MCF 10A (cell line): ENCODE results near the gene CAP2. TPM values are rescaled to one million over a fixed set of nuclear protein-coding genes. Genes with fewer than 3 reads are reported as not detected.

Experiments used
- BruUV-seq: library from RNA; stranded (reverse); fragments of 400-500 nt; replicated peaks from 2 replicates; lab custom pipeline; 2021; lab: Mats Ljungman, UMichigan
- CTCF ChIA-PET: fragments of 300-600 bp; sonication (Branson Sonifier 250); formaldehyde crosslinking; extraction: SDS; loops from one replicate; lab custom pipeline; 2021; ENCODE audit warnings: antibody characterized with exemption, inconsistent platforms; lab: Yijun Ruan, JAX
- POLR2A ChIA-PET: fragments of 300-600, 350-650 bp; sonication (Branson Sonifier 250); formaldehyde crosslinking; extraction: SDS; loops from one replicate; lab custom pipeline; 2020; ENCODE audit warnings: antibody characterized with exemption, inconsistent platforms; lab: Yijun Ruan, JAX
- DNase-seq: peaks from one replicate; pipeline ENCODE4 v3.0.0-alpha.2; 2018; ENCODE audit not compliant: unreplicated experiment
- H3K27ac Mint-ChIP-seq: one replicate; pipeline ENCODE4 v1.8.0; 2022; ENCODE audit warnings: mild to moderate bottlenecking, low read depth, mixed read lengths; ENCODE audit not compliant: unreplicated experiment
- H3K27me3 Mint-ChIP-seq: one replicate; pipeline ENCODE4 v1.8.0; 2022; ENCODE audit warnings: mixed read lengths; ENCODE audit not compliant: insufficient read depth, unreplicated experiment
- H3K36me3 Mint-ChIP-seq: one replicate; pipeline ENCODE4 v1.8.0; 2022; ENCODE audit warnings: mild to moderate bottlenecking, moderate library complexity, mixed read lengths; ENCODE audit not compliant: insufficient read depth, unreplicated experiment
- H3K4me1 Mint-ChIP-seq: one replicate; pipeline ENCODE4 v1.8.0; 2022; ENCODE audit warnings: mixed read lengths; ENCODE audit not compliant: insufficient read depth, unreplicated experiment
- H3K4me3 Mint-ChIP-seq: one replicate; pipeline ENCODE4 v1.8.0; 2022; ENCODE audit warnings: mild to moderate bottlenecking, moderate library complexity, mixed read lengths; ENCODE audit not compliant: unreplicated experiment
- H3K9me3 Mint-ChIP-seq: one replicate; pipeline ENCODE4 v1.8.0; 2022; ENCODE audit warnings: mixed read lengths; ENCODE audit not compliant: unreplicated experiment
- intact Hi-C: fragments of 100-400 bp; cut with micrococcal nuclease; formaldehyde crosslinking; loops from 2 replicates; pipeline ENCODE4 v1.14.1; 2022
- total RNA-seq: library from RNA; stranded (reverse); gene quantifications from 2 replicates; pipeline ENCODE4 v1.2.3, GENCODE V29; 2022
- TF ChIP-seq, protein P1 (sequence below): fragments of 200-600 bp; IDR thresholded peaks from one replicate; pipeline ENCODE4 v1.8.0; 2022; ENCODE audit warnings: antibody characterized with exemption, mild to moderate bottlenecking; ENCODE audit not compliant: unreplicated experiment

The CAP2 gene
- total RNA-seq, 1 experiment from 2014 or later: 12.3 TPM

DNA sequence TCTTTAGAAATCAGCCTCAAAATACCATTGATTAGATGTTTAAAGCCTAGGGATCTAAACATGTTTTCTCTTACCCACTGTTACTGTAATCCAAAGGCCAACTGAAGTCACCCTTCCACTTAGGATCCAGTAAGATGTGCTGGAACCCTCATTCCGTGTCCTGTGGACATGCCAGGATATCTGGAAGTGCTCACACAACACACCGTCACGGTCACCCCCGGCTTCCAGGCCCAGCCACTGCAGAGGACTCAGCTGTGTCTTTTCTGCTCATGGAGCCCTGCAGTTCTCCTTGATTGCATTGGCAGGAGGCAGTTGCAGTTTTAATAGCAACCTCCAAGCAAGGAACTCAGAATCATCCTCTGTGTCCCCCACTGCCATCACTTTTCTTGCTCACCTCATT lies 93.3 kb downstream of the CAP2 start:
- DNase-seq: no peak
- TF ChIP-seq, protein P1, sequence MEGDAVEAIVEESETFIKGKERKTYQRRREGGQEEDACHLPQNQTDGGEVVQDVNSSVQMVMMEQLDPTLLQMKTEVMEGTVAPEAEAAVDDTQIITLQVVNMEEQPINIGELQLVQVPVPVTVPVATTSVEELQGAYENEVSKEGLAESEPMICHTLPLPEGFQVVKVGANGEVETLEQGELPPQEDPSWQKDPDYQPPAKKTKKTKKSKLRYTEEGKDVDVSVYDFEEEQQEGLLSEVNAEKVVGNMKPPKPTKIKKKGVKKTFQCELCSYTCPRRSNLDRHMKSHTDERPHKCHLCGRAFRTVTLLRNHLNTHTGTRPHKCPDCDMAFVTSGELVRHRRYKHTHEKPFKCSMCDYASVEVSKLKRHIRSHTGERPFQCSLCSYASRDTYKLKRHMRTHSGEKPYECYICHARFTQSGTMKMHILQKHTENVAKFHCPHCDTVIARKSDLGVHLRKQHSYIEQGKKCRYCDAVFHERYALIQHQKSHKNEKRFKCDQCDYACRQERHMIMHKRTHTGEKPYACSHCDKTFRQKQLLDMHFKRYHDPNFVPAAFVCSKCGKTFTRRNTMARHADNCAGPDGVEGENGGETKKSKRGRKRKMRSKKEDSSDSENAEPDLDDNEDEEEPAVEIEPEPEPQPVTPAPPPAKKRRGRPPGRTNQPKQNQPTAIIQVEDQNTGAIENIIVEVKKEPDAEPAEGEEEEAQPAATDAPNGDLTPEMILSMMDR: no peak
- intact Hi-C loops: no loop called here
- H3K9me3 Mint-ChIP-seq: no peaks in the 10 kb centered on the region
- no TSS peak for BruUV-seq
- H3K27me3 Mint-ChIP-seq: no peaks in the 10 kb centered on the region
- no peaks in the 10 kb centered on the region for H3K4me1 Mint-ChIP-seq
- POLR2A ChIA-PET: no interaction called here
- H3K4me3 Mint-ChIP-seq: no peak overlapping the region
- CTCF ChIA-PET: no interaction called here
- no peaks in the 10 kb centered on the region for H3K36me3 Mint-ChIP-seq
- no peak overlapping the region for H3K27ac Mint-ChIP-seq

DNA sequence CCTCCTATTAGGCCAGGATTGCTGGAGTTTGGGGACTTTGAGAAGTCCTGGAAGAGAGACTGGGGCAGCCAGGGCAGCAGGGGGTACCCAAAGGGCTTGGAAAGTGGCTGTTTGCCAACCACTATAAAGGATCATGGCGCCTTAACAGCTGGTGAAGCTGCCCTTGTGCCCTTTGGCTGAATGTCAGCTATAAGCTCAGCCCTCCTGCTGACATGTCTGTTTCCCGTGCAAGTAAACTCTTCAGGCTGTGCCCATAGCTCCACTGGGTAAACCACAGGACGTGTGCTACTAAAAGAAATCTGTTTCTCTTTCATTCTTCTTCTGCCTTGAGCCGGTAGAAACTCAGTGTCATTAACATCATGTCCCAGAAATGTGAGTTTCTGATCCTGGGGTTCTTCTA lies 97.3 kb downstream of the CAP2 start:
- TF ChIP-seq, protein P1: no peak
- POLR2A ChIA-PET: interaction anchor here (0.6 to 1.7 kb wide), 2 partner anchors 8 to 14 kb away, joined by 3 read pairs; no protein-coding TSS in a partner anchor
- H3K4me1 Mint-ChIP-seq: peaks cover 11% of the 10 kb centered on the region
- H3K36me3 Mint-ChIP-seq: peaks cover 11% of the 10 kb centered on the region
- no peaks in the 10 kb centered on the region for H3K27me3 Mint-ChIP-seq
- H3K9me3 Mint-ChIP-seq: no peaks in the 10 kb centered on the region
- BruUV-seq: no TSS peak
- CTCF ChIA-PET: no interaction called here
- DNase-seq: no peak
- H3K27ac Mint-ChIP-seq: no peak overlapping the region
- H3K4me3 Mint-ChIP-seq: no peak overlapping the region
- intact Hi-C loops: no loop called here

- Mint-ChIP-seq H3K36me3 (peaks cover 11% of the 10 kb centered on the region), H3K4me1 (peaks cover 11% of the 10 kb centered on the region), H3K27ac (no peak overlapping the region), H3K4me3 (no peak overlapping the region), H3K9me3 (no peaks in the 10 kb centered on the region), H3K27me3 (no peaks in the 10 kb centered on the region)
- BruUV-seq: no TSS peak
- intact Hi-C loops: no loop called here
- TF ChIP-seq, protein P1: no peak
- CTCF ChIA-PET: interaction anchor here (2.0 kb wide), 1 partner anchor 13 kb away, joined by 7 read pairs; no protein-coding TSS in a partner anchor
- no peak for DNase-seq
- POLR2A ChIA-PET: interaction anchor here (0.6 to 1.7 kb wide), 2 partner anchors 7 to 14 kb away, joined by 3 read pairs; no protein-coding TSS in a partner anchor
Measured at GRCh38 chr6:17491416-17492142, 98.2 kb downstream of the CAP2 start.

DNA sequence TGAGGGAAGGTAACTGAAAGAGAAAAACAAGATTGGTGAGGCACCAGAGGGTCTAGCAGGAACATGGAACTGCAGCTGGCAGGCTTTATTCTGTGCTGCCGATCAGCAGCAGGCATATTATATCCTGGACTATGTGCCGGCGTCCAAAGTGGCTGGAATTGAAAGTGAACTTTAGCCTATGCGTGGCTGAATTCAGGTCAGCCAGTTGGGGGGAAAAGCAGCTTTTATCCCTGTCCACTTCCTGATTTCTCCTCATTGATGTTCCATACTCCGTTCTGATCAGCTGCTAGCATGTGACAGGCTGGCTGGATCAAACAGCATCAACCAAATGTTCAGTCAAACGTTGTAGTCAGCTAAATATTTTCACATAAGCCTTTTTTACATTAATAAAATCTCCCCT lies 99.0 kb downstream of the CAP2 start:
- H3K4me1 Mint-ChIP-seq: peaks cover 11% of the 10 kb centered on the region
- no TSS peak for BruUV-seq
- no peak overlapping the region for H3K4me3 Mint-ChIP-seq
- no peaks in the 10 kb centered on the region for H3K27me3 Mint-ChIP-seq
- DNase-seq: no peak
- ChIA-PET CTCF (interaction anchor here (2.0 kb wide), 1 partner anchor 12 kb away, joined by 7 read pairs; no protein-coding TSS in a partner anchor), POLR2A (interaction anchor here (1.7 kb wide), 1 partner anchor 13 kb away, joined by 3 read pairs; no protein-coding TSS in a partner anchor)
- H3K36me3 Mint-ChIP-seq: peaks cover 11% of the 10 kb centered on the region
- intact Hi-C loops: no loop called here
- TF ChIP-seq, protein P1: no peak
- H3K9me3 Mint-ChIP-seq: no peaks in the 10 kb centered on the region
- H3K27ac Mint-ChIP-seq: no peak overlapping the region
